HCT116 (cell line): ENCODE data around the gene EIF4ENIF1.

Experiments used
- CTCF ChIP-seq, 3 experiments: fragments of 200-600 bp in 1 of 3; sonication (generic) in 1 of 3; IDR thresholded peaks in 2 of 3; conservative IDR thresholded peaks in 1 of 3; 2 replicates each; pipeline ENCODE4 v1.5.1; 2012 to 2017; ENCODE audit warnings: low read depth in 2 of 3, low read length in 2 of 3, antibody characterized with exemption in 1 of 3, borderline replicate concordance in 1 of 3, control low read depth in 1 of 3, mild to moderate bottlenecking in 1 of 3, mixed read lengths in 1 of 3, mixed run types in 1 of 3, moderate library complexity in 1 of 3; ENCODE audit not compliant: insufficient read depth in 1 of 3
- EGR1 ChIP-seq: IDR thresholded peaks from 2 replicates; pipeline ENCODE4 v1.6.1; 2012; ENCODE audit warnings: low read depth
- POLR2A ChIP-seq: IDR thresholded peaks from 2 replicates; pipeline ENCODE4 v1.7.0; 2011; ENCODE audit warnings: borderline replicate concordance; ENCODE audit not compliant: insufficient read depth, insufficient read length; ENCODE audit errors: extremely low read depth
- POLR2AphosphoS5 ChIP-seq: IDR thresholded peaks from 2 replicates; pipeline ENCODE4 v1.6.1; 2011; ENCODE audit warnings: mild to moderate bottlenecking, low read depth, low read length, moderate library complexity
- TCF7L2 ChIP-seq: IDR thresholded peaks from 2 replicates; pipeline ENCODE4 v1.7.0; 2011; ENCODE audit warnings: borderline replicate concordance, inconsistent platforms; ENCODE audit not compliant: insufficient read depth, insufficient read length; ENCODE audit errors: extremely low read depth
- TF ChIP-seq, protein P1 (sequence below): IDR thresholded peaks from 2 replicates; pipeline ENCODE4 v1.6.1; 2012; ENCODE audit warnings: low read depth
- TF ChIP-seq, protein P2 (sequence below): IDR thresholded peaks from 2 replicates; pipeline ENCODE4 v1.6.1; 2012

DNA sequence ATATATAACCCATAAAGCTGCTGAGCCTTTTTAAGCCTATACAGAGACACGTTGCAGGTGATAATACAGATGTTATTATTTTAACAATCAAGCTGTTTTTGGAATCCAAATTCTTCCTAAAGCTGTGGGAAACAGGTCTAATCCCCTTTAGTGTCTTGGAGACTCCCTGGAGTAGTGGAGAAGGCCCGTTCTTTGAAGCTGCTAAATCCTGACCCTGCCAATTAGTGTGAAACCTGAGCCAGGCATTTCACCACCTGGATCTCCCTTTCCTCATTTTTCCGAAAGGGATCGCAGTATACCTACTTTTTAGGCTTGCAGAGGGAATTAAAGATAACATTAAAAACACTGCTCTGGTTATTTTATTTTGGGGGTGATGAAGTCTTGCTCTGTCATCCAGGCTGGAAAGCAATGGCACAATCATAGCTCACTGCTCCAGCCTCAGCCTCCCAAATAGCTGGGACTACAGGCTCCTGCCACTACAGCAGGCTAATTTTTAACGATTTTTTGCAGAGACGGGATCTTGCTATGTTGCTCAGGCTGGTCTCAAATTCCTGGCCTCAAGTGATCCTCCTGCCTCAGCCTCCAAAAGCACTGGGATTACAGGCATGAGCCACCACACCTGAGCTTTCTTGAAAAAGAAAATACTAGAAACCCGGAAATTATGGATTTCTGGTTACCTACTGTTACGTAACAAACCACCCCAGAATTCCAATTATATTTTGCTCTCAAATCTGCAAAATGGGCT lies 1.7 kb upstream of the EIF4ENIF1 start:
- TF ChIP-seq CTCF (IDR thresholded peaks at IDR 0.05 in 2 of 3, conservative IDR thresholded peaks at IDR 0.05 in 1 of 3; ENCODE audit: borderline replicate concordance in 1 of 3, insufficient read depth in 1 of 3, low read depth in 2 of 3, low read length in 2 of 3) (no peak), POLR2AphosphoS5 (no peak), TCF7L2 (no peak), EGR1 (no peak), POLR2A (no peak)
- TF ChIP-seq, protein P1, sequence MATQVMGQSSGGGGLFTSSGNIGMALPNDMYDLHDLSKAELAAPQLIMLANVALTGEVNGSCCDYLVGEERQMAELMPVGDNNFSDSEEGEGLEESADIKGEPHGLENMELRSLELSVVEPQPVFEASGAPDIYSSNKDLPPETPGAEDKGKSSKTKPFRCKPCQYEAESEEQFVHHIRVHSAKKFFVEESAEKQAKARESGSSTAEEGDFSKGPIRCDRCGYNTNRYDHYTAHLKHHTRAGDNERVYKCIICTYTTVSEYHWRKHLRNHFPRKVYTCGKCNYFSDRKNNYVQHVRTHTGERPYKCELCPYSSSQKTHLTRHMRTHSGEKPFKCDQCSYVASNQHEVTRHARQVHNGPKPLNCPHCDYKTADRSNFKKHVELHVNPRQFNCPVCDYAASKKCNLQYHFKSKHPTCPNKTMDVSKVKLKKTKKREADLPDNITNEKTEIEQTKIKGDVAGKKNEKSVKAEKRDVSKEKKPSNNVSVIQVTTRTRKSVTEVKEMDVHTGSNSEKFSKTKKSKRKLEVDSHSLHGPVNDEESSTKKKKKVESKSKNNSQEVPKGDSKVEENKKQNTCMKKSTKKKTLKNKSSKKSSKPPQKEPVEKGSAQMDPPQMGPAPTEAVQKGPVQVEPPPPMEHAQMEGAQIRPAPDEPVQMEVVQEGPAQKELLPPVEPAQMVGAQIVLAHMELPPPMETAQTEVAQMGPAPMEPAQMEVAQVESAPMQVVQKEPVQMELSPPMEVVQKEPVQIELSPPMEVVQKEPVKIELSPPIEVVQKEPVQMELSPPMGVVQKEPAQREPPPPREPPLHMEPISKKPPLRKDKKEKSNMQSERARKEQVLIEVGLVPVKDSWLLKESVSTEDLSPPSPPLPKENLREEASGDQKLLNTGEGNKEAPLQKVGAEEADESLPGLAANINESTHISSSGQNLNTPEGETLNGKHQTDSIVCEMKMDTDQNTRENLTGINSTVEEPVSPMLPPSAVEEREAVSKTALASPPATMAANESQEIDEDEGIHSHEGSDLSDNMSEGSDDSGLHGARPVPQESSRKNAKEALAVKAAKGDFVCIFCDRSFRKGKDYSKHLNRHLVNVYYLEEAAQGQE, result no peak
- TF ChIP-seq, protein P2, sequence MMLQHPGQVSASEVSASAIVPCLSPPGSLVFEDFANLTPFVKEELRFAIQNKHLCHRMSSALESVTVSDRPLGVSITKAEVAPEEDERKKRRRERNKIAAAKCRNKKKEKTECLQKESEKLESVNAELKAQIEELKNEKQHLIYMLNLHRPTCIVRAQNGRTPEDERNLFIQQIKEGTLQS, result no peak
